GM18861 (cell line): ENCODE measurements around the gene SCFD2.
A peak's percentile ranks its signal among the peaks of the same experiment; 100 is the strongest.

ENCODE experiments used
- ATAC-seq: cut with Tn5 transposase; IDR thresholded peaks from one replicate; pipeline ENCODE4 v1.9.1; 2021; ENCODE audit not compliant: unreplicated experiment

SCFD2 gene

GRCh38 chr4:52942936-52943335, 422.9 kb downstream of the SCFD2 start:
- ATAC-seq, result no peak

- ATAC-seq, result no peak
Measured at GRCh38 chr4:52941450-52941849, 424.4 kb downstream of the SCFD2 start.

DNA sequence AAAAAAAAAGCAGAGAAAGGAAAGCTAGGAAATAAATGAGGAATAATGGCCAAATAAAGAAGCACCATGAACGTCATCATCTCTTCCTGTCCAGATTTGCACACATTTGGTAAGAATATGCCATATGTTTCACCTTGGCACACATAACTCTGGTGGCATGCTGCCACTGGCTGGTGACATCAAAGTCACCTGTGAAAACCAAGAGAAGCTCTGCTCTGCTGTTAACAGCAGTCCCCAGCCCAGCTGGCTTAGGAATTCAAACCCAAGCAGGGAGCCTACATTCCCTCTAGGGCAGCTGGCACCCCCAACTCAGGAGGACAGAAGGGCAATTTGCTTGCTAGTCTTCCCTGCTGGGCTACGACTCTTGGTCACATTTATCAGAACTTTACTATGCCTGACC, 426.1 kb downstream of the SCFD2 start:
- no peak for ATAC-seq

DNA sequence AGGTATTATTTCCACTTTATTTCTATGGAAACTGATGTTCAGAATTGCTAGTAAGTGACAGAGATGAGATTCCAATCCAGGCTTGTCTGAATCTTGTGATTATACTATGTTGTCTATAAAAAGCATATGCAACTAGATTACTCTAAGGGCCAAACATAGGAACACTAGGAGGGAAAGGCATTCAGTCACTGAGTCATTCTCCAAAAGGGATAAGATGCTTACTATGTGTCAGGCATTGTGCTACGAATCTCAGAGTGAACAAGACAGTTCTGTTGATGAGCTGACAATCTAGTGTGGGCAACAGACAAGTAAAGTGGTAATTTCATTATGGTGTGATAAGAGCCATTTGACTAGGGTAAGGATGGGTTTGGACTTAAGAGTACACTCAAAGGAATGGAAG, 426.5 kb downstream of the SCFD2 start:
- no peak for ATAC-seq

DNA sequence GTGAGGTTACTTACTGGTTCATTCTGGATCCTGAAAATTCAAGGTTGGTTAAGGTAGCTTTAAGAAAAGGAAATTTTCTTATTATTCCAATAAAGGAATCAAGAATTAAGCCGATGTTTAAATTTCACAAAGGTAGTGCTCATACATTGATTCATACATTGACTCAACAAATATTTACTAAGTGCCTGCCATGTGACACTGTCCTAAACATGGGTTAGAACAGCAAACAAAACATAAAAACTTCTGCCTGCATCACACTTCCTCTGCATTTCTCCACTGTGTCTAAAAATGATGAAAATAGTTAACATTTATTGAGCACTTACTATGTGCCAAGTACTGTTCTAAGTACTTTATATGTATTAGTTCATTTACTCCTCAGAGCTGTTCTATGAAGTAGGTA, 428.0 kb downstream of the SCFD2 start:
- no peak for ATAC-seq

GRCh38 chr4:52936729-52937128, 429.1 kb downstream of the SCFD2 start:
- ATAC-seq, result no peak

GRCh38 chr4:52935317-52935716, 430.5 kb downstream of the SCFD2 start:
- ATAC-seq, result no peak

GRCh38 chr4:52933738-52934137, 432.1 kb downstream of the SCFD2 start:
- ATAC-seq, result no peak

DNA sequence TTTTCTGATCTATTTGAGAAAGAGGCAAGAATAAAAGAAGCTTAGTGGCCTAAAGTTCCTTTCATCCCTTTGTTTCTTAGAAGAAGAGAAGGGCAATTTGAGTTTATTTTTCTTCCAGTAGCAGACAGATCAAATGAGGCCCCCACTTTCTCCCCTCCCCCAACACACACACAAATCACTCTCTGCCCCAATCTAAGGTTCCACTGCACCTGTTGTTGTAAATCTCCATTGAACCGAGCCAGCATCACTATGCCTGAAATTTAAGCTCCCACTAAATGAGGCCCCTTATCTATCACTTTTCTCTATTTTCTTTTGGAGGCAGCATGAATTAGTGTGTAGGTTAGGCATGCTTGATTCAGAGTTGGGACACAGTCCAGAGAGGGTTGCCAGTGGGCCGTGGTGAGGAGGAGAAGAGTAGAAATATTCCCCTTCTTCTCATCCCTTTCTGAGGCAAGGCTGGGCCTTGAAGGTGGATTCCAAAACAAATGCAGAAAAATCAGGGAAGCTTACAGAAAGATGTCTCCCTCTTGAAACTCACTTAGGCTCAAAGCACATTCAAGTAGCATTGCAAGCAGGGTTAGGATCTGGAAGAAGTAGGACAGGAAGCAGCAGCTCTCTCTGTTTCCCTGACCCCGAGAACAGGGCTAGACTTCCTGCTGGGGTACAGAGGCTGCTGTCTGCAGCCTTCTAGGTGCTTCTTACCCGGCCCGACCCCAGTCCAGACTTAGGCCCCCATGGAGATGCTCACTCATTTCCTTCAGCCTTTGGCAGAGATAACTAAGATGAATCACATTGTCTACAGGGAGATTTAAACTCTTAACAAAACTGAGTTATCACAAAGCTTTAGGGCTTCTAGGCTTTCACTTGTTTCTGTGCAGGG, 433.0 kb downstream of the SCFD2 start:
- ATAC-seq, result no peak

DNA sequence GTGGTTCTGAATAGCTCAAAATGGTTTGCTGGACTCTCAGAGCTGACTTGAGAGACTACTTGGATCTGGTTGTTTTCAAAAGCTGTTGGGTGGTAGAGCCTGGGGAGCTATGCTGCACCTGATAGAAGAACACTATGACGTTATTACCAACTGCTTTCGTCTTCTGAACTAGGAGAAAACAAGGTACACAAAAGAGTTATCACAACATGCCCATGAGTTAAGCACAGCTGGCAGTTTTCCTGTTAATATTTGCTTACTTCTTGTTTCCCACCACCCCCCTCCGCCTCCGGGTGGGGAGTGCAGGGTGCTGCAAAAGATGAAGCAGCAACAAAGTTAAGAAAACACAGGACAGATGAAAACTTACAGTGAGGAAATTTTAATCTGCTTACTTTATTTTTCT, 434.6 kb downstream of the SCFD2 start:
- no peak for ATAC-seq

GRCh38 chr4:52926196-52926974, 439.5 kb downstream of the SCFD2 start:
- no peak for ATAC-seq

DNA sequence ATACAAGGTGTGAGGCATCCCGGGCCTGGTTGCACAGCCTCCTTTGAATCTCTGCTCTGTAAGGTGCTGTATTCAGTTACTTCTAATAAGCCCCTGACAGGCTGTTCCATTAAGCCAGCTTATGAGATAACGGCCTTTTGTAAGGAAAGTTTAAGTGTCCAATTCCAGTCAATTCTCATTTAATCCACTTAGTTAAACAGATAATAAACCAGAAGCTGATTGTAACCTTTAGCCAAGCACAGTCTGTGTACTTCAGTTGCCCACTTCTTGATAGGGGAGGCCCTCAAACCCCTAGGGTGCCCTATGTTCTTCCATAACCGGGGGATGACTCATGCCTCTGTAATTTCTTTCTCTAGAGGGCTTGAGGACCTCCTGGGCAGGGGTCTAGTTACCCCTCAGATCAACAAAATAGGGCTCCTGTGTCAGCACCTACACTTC, 440.3 kb downstream of the SCFD2 start:
- ATAC-seq, result no peak

- ATAC-seq, result no peak
Measured at GRCh38 chr4:52919461-52919860, 446.4 kb downstream of the SCFD2 start.

DNA sequence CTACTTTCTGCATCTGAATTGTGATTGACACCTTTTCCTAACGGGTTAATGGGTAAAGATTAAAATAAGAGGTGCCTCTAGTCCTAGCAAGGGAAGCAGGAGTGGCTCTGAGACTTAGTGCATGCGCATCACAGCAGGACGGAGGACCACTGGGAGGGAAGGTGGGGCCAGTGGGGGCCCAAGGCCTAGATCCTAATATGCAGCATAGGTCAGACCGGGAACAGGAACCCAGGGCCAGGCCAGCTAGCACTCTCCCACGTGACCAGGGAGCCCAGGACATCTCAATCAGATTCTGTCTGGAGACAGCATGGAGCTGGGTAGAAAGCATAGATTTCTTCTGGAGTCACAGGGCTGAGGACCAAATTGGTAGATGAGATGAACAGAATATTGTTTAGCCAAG, 448.0 kb downstream of the SCFD2 start:
- no peak for ATAC-seq

DNA sequence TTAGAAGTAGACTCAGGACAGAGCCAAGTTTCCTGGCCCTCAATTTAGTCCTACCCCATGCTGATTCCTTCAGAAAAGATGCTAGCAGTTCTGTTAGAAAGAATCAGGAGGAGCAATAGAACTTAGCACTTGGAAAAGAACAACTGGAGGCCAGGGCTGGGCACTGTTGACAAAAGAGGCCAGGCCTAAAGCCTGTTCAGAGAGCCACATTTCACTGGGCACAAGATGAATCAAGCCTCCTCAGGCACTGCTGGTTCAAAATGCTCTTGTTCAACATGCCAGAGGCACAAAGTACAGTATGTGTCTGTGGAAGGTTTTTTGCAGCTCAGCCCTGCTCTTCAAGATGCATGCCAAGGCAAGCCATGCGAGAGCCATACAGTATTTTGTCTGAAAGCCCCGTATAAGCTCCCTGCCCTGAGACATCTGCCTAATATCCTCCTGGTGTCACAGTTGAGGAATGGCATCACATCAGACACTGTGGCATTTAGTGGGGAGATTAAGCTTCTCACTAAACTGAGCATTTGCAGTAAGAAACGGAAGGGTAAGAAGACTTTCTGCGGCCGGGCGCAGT, 450.0 kb downstream of the SCFD2 start:
- ATAC-seq, result no peak

GRCh38 chr4:52915191-52915590, 450.7 kb downstream of the SCFD2 start:
- ATAC-seq, result no peak

- no peak for ATAC-seq
Measured at GRCh38 chr4:52914051-52914605, 451.7 kb downstream of the SCFD2 start.

DNA sequence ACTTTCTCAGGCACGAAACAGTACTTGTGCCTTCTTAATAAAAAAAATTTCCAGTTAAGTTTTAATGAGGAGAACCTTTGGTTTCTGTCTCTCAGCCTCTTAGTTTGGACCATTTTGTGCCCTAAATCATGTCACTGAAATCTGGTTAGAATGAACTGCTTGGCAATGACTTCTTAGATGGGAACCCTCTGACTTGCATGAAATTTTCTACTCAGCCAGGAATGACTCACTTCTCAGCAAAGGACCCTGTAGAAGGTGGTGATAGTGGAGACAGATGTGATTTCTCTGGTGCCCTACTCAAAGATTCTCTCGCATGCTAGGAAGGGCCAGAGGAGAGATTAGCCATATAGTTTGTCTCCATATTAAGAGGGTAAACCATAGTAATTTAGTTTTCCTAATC, 453.3 kb downstream of the SCFD2 start:
- ATAC-seq, result no peak

DNA sequence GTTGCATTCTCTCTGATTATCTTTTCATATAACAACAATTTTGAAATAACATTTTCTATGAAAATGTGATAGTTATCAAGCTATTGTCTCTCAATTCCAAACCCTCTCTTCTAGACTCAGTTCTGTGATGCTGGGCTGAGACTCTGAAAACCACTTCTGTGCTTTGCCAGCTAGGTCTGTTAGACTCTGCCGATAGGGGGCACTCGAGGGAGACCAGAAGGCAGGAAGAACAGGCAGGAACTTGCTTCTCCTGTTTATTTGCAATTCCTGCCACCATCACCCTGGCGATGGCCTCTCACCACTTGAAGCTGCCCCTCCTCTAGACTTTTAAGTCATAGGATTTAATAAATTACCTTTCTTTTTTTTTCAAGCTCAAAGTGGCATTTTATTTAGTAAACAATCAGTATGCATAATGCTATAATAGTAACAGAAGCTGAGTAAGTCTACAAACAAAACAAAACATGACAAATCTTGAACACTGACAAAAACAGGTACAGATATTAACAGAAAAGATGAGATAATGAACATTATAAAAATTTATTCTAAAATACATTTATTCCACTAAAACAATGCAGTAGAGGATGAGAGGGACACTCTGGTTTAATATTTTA, 454.1 kb downstream of the SCFD2 start:
- ATAC-seq, result peak; percentile 88

- no peak for ATAC-seq
Measured at GRCh38 chr4:52910115-52910514, 455.7 kb downstream of the SCFD2 start.

DNA sequence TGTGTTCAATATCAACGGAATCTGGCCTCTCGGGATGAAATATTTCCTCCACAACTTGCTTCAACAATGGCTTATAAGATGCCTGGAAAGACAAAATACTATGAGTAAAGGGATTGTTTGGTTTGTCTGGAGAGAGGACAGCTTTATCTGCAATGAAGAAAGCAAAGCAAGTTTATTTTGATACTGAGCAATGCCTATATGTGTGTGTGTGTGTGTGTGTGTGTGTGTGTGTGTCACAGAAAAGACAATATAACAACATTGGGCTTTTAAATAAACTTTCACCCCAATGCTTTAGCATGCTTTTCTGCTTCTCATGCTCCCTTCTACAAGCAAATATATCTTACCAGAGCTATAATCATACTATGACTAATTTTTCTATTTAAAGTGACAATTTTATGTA, 458.4 kb downstream of the SCFD2 start:
- no peak for ATAC-seq
